Omental fat pad (tissue), 4 donors: ENCODE measurements around the gene HSD11B1. TPM values are rescaled to one million over a fixed set of nuclear protein-coding genes. Genes with fewer than 3 reads are reported as not detected.

Experiments used
- ATAC-seq: fragments of 150-250 bp; one replicate; pipeline ENCODE4 v1.9.1; 2016; ENCODE audit warnings: mild to moderate bottlenecking, moderate library complexity; ENCODE audit not compliant: low FRiP score
- DNase-seq: peaks from one replicate; pipeline ENCODE4 v3.0.0-alpha.2; 2019; ENCODE audit warnings: low spot score
- total RNA-seq, 4 donors: library from RNA; depleted of rRNA; stranded (reverse); fragments of >200 nt; gene quantifications; one replicate each; pipeline ENCODE4 v1.1.0, GENCODE V29; 2016
- TF ChIP-seq, protein P1 (sequence below), 3 donors: fragments of 450-650 bp; IDR thresholded peaks; one replicate each; pipeline ENCODE4 v1.5.1; 2016 to 2017; ENCODE audit warnings: antibody characterized with exemption in 3 of 3, mild to moderate bottlenecking in 3 of 3, moderate library complexity in 2 of 3

Gene HSD11B1
- total RNA-seq, 4 donors from 2014 or later, result 12.8 to 47.3 (median 18.0) TPM

DNA sequence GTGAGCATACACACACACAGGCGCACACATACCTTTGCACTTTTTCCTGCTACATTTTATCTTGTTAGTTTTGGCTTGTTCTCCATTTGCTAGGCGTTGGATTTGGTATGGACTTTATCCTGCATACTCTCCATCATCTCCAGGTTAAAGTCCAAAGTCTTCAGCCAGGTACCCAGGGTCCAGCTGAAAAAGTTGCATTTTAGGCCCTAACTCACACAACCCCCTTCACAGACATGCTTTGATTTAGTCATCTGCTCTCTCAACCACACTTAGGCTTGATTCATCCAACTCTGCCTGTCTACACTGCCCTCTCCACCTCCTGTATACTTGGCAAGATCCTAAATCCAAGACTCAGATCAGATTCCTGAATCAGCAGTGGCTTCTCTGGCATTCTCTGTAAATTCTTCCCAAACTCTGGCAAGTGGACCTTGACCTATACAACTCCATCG is 41.7 kb upstream of the HSD11B1 start:
- no peak for DNase-seq
- TF ChIP-seq, protein P1, sequence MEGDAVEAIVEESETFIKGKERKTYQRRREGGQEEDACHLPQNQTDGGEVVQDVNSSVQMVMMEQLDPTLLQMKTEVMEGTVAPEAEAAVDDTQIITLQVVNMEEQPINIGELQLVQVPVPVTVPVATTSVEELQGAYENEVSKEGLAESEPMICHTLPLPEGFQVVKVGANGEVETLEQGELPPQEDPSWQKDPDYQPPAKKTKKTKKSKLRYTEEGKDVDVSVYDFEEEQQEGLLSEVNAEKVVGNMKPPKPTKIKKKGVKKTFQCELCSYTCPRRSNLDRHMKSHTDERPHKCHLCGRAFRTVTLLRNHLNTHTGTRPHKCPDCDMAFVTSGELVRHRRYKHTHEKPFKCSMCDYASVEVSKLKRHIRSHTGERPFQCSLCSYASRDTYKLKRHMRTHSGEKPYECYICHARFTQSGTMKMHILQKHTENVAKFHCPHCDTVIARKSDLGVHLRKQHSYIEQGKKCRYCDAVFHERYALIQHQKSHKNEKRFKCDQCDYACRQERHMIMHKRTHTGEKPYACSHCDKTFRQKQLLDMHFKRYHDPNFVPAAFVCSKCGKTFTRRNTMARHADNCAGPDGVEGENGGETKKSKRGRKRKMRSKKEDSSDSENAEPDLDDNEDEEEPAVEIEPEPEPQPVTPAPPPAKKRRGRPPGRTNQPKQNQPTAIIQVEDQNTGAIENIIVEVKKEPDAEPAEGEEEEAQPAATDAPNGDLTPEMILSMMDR (IDR thresholded peaks at IDR 0.05), result no peak
- no peak for ATAC-seq

GRCh38 chr1:209667103-209667502 is 37.5 kb upstream of the HSD11B1 start:
- ATAC-seq, result no peak
- TF ChIP-seq, protein P1 (IDR thresholded peaks at IDR 0.05), result no peak
- DNase-seq, result no peak

DNA sequence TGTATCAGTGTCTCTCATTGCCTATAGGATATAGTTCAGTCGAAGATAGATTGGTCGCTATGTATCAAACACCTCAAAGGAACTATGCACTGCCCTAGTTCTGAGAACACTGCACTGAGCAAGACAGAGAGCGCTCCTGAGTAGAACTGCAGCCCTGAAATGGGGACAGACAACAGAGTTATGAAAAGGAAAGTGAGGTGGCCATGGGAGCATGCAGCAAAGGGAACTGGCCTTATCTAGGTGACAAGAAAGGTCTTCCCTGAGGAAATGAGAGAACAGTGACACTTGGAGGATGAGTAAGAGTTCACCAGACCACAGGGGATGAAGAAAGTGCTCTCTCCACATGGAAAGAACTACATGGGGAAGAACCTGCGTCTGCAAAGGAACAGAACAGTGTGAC is 36.9 kb upstream of the HSD11B1 start:
- TF ChIP-seq, protein P1 (IDR thresholded peaks at IDR 0.05), result no peak
- DNase-seq, result no peak
- ATAC-seq, result no peak

DNA sequence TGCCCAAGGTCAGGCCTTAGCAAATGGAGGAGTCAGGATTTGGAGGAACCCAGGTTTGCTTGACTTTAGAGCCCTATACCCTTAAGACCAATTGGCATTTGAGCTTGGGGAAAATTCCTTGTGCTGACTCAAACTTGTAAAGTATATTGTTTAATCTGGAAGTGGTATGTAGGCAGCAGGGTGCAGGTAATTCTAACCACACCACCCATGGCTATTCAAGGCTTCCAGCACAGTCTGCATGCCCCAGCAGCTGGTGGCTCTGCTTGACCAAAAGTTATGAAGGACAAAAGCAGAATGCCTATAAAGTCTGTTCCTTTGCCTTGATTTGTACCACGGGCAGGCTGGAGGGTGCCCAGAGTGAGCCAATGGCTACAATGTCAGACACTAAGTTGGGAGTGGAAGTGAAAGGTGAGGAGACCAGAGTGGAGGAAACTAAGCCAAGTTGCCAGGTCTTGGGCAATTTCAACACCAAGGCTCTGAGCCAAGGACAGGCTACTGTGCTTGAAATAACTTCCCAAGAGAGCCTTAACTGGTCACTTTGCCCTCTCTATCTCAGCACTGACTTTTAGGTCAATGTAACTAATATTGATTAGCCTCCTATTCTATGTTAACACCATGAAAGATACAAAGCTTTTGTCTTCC is 34.1 kb upstream of the HSD11B1 start:
- TF ChIP-seq, protein P1 (IDR thresholded peaks at IDR 0.05), result no peak
- DNase-seq, result no peak
- ATAC-seq, result no peak

GRCh38 chr1:209672705-209673630 is 31.7 kb upstream of the HSD11B1 start:
- DNase-seq (no peak), ATAC-seq (no peak)
- TF ChIP-seq, protein P1 (IDR thresholded peaks at IDR 0.05), result no peak

DNA sequence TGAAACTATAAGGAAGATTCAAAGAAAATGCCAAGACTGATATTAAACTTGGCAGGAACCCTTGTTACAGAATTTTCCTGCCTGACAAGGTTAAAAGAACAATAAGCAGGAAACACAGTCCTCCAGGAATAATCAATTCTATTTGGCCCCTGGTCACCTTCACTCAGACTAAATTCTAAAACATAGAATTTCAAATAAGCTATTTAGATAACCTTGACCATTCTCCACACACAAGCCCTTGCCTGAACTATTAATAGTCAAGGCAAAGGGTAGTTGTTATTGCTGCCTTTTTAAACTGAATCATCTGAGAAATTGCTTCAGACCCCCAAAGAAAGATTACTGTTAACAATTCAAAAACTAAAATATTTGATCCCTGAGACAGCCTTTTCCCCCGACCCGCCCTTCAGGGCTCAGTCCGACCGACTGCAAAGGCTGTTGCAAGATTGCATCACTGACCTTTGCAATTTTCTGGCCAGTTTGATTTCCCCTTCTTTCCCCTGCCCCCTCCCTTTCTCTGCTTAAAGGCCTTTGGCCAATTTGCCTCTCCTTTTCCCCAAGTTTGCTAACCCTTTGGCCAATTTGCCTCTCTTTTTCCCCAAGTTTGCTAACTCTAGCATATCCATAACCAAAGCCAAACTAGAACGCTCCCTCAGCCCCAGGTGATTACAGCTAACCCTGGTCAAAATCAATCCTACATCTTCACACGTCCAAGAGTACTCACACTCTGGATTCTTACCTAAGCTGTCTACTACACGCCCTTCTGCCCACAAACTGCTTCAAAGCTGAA is 30.8 kb upstream of the HSD11B1 start:
- TF ChIP-seq, protein P1 (IDR thresholded peaks at IDR 0.05), result no peak
- no peak for DNase-seq
- peak; percentile 62 for ATAC-seq
